Right kidney (tissue), 1 donor: ENCODE data around the gene KCNQ1.

Experiments
- DNase-seq: peaks from one replicate; pipeline ENCODE4 v3.0.0-alpha.2; 2016

KCNQ1 gene

DNA sequence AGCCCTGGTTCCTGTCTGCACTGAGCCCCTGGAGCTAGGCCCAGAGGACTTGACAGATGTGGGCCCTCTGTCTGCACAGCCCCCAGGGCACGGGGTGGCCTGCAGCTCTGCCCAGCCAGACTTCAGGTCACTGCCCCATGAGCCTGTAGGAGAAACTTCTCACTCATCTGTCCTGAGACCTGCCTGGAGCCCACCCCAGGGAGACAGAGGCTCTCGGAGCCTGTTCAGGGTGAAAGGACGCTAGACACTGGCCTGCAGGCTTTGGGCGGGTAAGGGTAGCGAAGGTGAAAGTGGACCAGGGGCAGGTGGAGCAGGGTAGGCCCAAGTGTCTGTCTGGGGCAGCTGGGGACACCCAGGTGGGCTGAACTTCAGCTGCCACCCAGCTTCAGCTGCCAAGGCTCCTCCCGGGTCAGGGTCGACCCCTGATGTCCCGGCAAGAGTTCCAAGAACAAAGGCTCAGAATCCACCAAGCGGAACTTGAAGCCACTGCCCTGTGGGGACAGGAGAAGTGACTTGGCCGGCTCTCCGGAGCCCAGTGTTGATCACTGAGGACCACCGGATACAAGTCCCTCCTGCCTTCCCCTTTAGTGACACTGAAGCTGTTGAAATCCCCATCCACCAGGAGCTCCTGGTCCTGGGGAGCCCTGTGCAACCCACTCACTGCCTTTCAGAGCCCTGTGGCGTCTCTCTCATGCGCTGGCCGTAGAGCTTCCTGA lies 90.3 kb downstream of the KCNQ1 start:
- no peak for DNase-seq

DNA sequence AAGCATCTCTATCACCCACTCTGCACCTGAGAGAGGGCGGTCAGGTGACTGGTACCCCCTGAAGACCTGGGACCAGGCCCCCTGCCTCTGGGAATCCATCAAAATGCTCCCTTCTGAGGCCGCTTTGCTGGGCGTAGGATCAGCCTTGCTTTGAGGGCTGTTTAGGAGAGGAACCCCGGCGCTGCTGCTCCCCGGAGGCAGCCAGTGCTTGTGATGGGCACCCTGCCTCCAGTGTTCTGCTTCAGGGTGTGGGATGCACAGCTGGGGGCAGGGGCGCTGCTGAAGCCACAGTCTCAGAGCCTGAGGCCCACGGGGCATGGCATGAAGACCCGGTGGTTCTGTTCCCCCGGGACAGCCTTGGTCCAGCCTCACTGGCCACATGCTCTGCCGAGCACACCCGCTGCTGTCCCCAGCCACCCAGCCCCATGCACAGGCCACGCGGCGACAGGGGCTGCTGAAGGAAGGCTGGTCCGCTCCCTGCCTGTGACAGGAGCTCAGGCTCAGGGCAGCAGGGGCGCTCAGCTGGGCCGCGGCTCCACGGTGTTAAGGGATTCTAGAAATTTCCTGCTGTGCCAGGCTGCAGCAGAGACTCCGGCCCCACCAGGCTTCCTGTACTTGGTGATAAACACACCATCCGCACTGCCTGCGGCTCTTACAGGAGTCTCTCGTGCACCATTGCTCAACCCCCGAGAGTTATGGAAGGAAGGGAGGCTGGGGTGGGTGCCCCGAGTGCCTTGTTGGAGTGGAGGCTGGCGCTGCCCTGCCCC lies 91.0 kb downstream of the KCNQ1 start:
- no peak for DNase-seq

DNA sequence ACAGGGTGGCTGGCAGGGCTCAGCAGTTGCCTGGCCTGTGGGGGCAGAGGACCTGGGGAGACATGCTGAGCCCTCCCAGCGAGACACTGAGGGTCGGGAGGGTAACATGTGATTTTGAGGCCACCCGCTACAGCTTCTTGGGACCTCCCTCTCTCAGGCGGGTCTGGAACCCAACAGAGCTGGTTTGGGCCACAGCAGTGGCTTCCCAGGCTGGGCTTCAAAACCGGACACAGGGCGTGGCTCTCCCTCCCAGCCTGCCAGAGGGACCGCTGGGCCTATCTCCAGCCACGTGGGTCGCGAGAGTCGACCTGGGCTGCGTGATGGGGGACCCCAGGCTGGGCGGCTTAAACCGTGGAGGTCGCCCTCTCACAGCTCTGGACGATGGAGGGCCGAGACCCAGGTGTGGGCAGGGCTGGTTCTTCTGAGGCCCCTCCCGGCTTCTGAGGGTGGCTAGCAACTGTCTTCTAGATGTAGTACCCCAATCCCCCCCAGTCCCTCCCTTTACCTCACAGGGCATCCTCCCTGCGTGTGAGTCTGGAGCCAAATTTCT lies 91.7 kb downstream of the KCNQ1 start:
- no peak for DNase-seq

DNA sequence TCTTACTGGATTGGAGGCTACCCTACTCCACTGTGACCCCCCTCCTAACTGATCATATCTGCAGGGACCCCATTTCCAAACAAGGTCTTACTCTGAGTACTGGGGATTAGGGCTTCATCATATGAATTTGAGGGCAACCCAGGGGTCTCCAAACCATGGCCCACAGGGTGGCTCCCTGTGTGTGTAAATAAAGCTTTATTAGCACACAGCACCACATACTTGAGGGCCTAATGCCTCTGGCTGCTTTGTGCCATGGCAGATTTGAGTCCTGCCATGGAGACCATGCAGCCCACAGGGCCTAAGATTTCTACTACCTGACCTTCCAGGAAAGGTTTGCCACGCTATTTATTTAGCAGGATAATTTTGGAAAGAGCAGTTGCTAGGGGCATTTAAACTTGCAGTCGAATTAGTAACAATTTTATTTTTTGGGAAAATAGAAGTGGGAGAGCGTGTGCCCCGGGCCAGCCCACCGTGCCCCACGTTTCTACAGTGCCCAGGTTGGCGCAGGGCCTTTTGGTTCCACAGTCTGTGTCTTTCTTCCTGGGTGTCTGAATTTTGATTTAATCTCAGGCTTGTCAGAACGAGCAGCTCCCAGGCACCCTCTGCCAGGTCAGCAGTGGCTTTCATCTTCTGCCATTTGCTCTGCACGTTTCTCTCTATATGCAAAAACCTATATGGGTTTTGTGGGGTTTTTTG lies 92.3 kb downstream of the KCNQ1 start:
- DNase-seq: no peak

DNA sequence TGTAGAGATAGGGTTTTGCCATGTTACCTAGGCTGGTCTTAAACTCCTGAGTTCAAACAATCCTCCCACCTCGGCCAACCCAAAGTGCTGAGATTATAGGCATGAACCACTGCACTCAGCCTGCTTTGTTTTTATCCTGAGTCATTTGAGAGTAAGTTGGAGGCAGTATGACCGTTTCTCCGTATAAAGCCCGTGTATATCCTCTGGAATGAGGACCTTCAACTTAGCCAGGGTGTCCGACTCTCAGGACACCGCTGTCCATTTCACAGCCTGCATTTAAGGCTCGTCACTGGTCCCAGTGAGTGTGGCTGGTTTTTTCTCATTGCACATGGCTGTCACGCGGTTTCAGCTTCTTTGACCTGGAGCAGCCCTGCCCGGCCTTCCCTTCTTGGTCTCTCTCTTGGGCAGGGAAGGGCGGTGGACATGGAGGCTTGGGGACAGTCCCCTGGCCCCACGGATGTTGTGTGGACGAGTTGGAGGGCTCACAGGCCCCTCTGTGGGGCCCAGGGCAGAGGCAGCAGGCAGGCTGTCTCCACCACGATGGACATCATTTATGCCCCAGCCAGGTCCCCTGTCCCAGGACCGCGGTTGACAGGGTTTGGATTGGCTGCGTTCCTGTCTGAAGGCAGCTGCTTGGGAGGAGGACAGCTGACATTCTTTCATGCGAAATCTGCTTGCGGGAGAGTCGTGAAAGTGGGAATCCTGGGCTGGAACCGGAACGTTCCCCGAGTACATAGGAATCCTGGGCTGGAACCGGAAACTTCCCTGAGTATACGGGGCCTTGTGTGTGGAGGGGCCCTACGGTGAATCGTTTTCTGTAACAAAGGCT lies 93.3 kb downstream of the KCNQ1 start:
- DNase-seq: no peak

DNA sequence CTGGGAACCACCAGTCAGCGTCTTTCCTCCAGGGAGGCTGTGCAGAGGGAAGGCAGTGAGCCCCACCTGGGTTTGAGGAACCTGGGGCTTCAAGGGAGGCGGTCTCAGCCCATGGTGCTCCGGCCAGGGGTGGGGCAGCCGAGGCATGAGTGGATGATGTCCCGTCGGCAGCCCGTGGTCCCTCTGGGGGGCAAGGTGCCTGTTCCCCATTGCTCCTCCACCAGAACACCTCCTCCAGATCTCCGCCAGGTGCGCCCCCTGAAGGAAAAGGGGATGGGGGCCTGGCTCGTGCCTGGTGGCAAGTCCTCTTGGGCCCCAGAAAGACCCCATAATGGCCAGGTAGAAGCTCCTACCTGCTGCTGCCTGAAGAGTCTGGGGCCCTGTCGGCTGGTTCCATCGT lies 94.1 kb downstream of the KCNQ1 start:
- DNase-seq: no peak

DNA sequence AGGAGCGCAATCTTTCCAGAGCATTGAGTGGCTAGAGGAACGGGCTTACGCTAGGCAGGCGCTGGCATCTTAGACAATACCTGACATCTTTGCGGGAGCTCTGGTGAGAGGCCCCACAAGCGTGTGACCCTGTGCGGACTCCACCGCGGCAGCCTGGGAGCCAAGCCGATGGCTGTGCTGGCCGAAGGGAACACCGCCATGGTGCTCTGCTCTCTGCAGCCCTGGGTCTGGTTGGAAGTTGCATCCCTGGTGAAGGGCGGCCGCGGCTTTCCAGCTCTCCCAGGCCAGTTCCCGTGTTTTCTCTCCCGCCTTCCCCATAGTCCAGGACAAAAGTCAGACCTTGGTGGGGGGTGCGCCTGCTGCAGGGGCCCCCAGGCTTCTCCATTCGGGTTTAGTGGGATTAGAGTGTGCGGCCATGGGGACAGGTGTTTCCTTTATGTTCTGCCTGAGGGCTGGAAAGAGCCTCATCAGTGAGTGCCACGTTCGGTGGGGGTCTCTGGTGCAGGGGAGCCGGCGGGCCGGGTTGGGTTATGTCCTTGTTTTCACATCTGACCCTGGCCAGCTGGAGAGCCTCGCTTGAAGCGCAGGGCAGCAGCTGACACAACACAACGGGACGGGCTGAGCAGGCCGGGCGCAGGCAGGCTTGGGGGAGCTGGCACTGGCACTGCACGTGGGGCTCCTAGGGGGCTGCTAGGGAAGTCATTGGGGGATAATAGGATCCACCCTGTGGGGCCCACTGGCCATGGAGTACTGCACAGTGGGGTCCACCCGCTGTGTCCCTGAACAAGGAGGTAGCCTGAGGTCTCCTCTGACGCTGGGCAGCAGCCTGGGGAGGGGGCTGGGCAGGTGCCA lies 94.8 kb downstream of the KCNQ1 start:
- no peak for DNase-seq

DNA sequence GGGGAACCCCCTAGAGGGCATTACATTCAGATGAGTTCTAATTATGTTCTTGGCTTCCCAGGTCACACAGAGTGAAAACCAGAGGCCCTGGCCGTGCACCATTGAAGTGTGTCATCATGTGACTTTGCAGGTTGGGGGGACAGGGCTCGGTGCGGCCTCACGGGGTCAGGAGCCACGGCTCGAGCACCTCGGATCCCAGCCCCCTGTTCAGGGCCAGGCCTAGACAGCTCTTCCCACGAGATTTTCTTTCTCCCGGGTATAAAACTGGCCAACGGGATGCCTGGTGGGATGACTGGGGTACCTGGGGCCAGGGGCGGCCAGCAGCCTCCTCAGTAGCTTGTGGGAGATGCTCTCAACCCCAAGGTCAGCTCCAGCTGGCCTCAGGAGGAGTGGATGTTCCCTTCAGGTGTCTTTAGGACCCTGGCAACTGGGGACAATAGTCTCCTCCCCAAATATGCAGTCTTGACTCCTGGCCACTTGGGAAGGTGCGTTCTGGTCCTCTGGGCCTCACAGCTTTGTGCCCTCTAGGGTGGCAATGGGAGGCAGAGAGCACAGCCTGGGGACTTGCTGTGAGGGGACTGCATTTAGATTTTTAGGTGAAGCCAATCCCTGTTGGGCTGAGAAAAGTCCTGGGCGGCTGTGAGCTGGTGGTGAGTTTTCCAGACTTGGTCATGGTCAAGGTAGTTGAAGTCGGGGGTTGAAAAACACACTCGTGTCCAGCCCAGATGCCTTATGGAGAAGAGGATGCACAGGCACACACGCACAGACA lies 95.6 kb downstream of the KCNQ1 start:
- DNase-seq: no peak

- DNase-seq: no peak
Measured at GRCh38 chr11:2540992-2541680, 96.3 kb downstream of the KCNQ1 start.

GRCh38 chr11:2541881-2542361 lies 97.1 kb downstream of the KCNQ1 start:
- DNase-seq: no peak

GRCh38 chr11:2542406-2542805 lies 97.6 kb downstream of the KCNQ1 start:
- no peak for DNase-seq

DNA sequence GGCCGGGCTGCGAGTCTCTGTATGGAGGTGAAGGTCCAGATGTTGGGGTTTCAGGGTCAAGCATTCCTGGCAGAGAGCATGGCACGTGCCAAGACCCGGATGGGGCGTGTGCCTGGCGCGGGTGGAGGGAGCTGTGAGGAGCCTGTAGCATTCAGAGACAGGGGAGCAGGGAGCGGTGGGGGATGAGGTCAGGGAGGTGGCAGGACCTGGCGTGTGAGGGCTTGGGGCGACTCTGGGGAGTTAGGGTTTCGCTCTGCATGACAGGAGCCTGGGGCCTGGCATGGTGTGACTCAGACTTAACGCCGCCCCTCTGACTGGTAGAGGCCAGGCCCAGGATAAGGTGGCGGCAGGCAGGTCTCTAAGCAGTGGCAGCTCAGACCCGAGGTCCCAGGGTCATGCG lies 103.0 kb downstream of the KCNQ1 start:
- DNase-seq: no peak

- DNase-seq: no peak
Measured at GRCh38 chr11:2548596-2548995, 103.8 kb downstream of the KCNQ1 start.

- DNase-seq: no peak
Measured at GRCh38 chr11:2549080-2549479, 104.3 kb downstream of the KCNQ1 start.

GRCh38 chr11:2549491-2549875 lies 104.7 kb downstream of the KCNQ1 start:
- no peak for DNase-seq

DNA sequence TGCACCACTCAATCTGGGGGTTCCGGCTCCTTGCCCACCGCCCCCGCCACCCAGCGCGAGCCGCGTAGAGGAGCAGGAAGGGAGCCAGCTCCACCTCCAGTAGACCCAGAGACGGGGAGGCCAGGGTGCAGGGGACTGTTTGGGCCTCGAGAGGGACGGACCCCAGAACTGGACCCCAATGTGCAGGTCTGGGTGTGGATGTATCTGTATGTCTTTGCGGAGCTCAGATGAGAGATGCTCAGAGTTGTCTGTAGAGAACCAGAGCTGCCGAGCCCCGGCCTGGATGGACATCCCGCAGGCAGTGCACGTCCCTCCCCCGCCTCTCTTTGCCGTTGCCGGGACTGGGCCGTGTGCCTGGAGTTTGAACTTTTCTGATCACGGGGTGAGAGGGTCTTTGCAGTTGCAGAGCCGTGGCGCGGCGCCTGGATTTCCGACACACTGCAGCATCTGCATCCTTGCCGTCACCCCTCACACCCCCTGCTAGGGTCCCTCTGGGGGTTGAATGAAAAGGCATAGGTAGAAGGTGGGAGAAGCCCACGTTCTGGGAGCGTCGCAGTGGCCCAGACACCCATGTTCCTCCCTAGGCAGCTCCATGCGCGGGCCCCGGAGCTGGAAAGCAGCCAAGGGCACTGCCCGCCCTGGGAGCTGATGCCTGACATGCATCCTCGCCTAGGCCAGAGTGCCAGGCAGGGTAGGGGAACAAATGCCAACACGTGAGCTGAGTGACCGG lies 105.2 kb downstream of the KCNQ1 start:
- DNase-seq: peak; percentile 47

- DNase-seq: no peak
Measured at GRCh38 chr11:2550606-2550970, 105.8 kb downstream of the KCNQ1 start.

- DNase-seq: no peak
Measured at GRCh38 chr11:2551131-2551530, 106.3 kb downstream of the KCNQ1 start.

GRCh38 chr11:2552210-2552609 lies 107.4 kb downstream of the KCNQ1 start:
- DNase-seq: no peak
